ENCODE results near the gene SLX4IP. TPM values are rescaled to one million over a fixed set of nuclear protein-coding genes. Genes with fewer than 3 reads are reported as not detected.

Gene SLX4IP
- total RNA-seq, 2 experiments from 2014 or later = 1.6 to 1.8 TPM

GRCh38 chr20:10654250-10654610 is 219.1 kb downstream of the SLX4IP start:
- CTCF ChIA-PET = no interaction called here
- no peaks in the 10 kb centered on the region for H3K36me3 ChIP-seq (ENCODE audit: insufficient read depth, low read length)
- H3K4me1 Mint-ChIP-seq (ENCODE audit: low read depth) = no peaks in the 10 kb centered on the region

GRCh38 chr20:10654630-10655029 is 219.5 kb downstream of the SLX4IP start:
- no peak for DNase-seq
- no peak overlapping the region for H3K4me3 ChIP-seq (ENCODE audit: low read length)
- no peaks in the 10 kb centered on the region for H3K4me1 ChIP-seq (ENCODE audit: insufficient read depth, low read length)
- intact Hi-C loops (cut with DNase I, micrococcal nuclease) = no loop called here
- no peak overlapping the region for H3K27ac ChIP-seq (ENCODE audit: low read depth in 1 of 2, low read length in 2 of 2)
- Mint-ChIP-seq H3K9me3 (no peaks in the 10 kb centered on the region), H3K4me3 (no peak overlapping the region), H3K4me1 (ENCODE audit: low read depth) (no peaks in the 10 kb centered on the region), H3K27ac (no peak overlapping the region), H3K27me3 (peaks cover 21% of the 10 kb centered on the region), H3K36me3 (ENCODE audit: low read depth) (no peaks in the 10 kb centered on the region)
- H3K9me3 ChIP-seq (ENCODE audit: control insufficient read depth in 1 of 2, insufficient read depth in 1 of 2, low read length in 2 of 2) = no peaks in the 10 kb centered on the region
- POLR2A ChIA-PET = no interaction called here
- H3K36me3 ChIP-seq (ENCODE audit: insufficient read depth, low read length) = no peaks in the 10 kb centered on the region
- no peak for TF ChIP-seq CTCF (IDR thresholded peaks at IDR 0.05)
- no peak for ATAC-seq (ENCODE audit: poor library complexity)
- peaks cover 3 to 6% of the 10 kb centered on the region in 2 experiments for H3K27me3 ChIP-seq (ENCODE audit: control insufficient read depth in 1 of 2, insufficient read depth in 2 of 2, low read length in 2 of 2)
- CTCF ChIA-PET = no interaction called here

More at GRCh38 chr20:10654250-10654610, 219.1 kb downstream of the SLX4IP start:
- Histone ChIP-seq H3K27me3 (ENCODE audit: control insufficient read depth in 1 of 2, insufficient read depth in 2 of 2, low read length in 2 of 2) (peaks cover 3 to 6% of the 10 kb centered on the region in 2 experiments), H3K9me3 (ENCODE audit: control insufficient read depth in 1 of 2, insufficient read depth in 1 of 2, low read length in 2 of 2) (no peaks in the 10 kb centered on the region), H3K4me3 (ENCODE audit: low read length) (no peak overlapping the region), H3K4me1 (ENCODE audit: insufficient read depth, low read length) (no peaks in the 10 kb centered on the region), H3K27ac (ENCODE audit: low read depth in 1 of 2, low read length in 2 of 2) (no peak overlapping the region)
- no peak for DNase-seq
- H3K27me3 Mint-ChIP-seq = peaks cover 21% of the 10 kb centered on the region
- ATAC-seq (ENCODE audit: poor library complexity) = no peak
- H3K9me3 Mint-ChIP-seq = no peaks in the 10 kb centered on the region
- H3K27ac Mint-ChIP-seq = no peak overlapping the region
- TF ChIP-seq CTCF (IDR thresholded peaks at IDR 0.05) = no peak
- H3K4me3 Mint-ChIP-seq = no peak overlapping the region
- intact Hi-C loops (cut with DNase I, micrococcal nuclease) = no loop called here
- H3K36me3 Mint-ChIP-seq (ENCODE audit: low read depth) = no peaks in the 10 kb centered on the region
- POLR2A ChIA-PET = no interaction called here

- intact Hi-C loops (cut with DNase I, micrococcal nuclease) = no loop called here
- Mint-ChIP-seq H3K27ac (no peak overlapping the region), H3K4me3 (no peak overlapping the region), H3K27me3 (peaks cover 25% of the 10 kb centered on the region), H3K4me1 (ENCODE audit: low read depth) (no peaks in the 10 kb centered on the region), H3K36me3 (ENCODE audit: low read depth) (no peaks in the 10 kb centered on the region), H3K9me3 (no peaks in the 10 kb centered on the region)
- Histone ChIP-seq H3K9me3 (ENCODE audit: control insufficient read depth in 1 of 2, insufficient read depth in 1 of 2, low read length in 2 of 2) (no peaks in the 10 kb centered on the region), H3K36me3 (ENCODE audit: insufficient read depth, low read length) (no peaks in the 10 kb centered on the region), H3K4me1 (ENCODE audit: insufficient read depth, low read length) (no peaks in the 10 kb centered on the region), H3K27ac (ENCODE audit: low read depth in 1 of 2, low read length in 2 of 2) (no peak overlapping the region), H3K27me3 (ENCODE audit: control insufficient read depth in 1 of 2, insufficient read depth in 2 of 2, low read length in 2 of 2) (peaks cover 0 to 6% of the 10 kb centered on the region in 2 experiments), H3K4me3 (ENCODE audit: low read length) (no peak overlapping the region)
- ATAC-seq (ENCODE audit: poor library complexity) (no peak), DNase-seq (no peak)
- no peak for TF ChIP-seq CTCF (IDR thresholded peaks at IDR 0.05)
- ChIA-PET POLR2A (no interaction called here), CTCF (no interaction called here)
Observed at GRCh38 chr20:10655720-10656669, 220.9 kb downstream of the SLX4IP start.

Data from CD4-positive, alpha-beta T cell (primary cell).